HepG2 (cell line): Measurements from ENCODE around the gene MZF1. TPM values are rescaled to one million over a fixed set of nuclear protein-coding genes. Genes with fewer than 3 reads are reported as not detected.

Experiments
- BORCS8-MEF2B ChIP-seq: sonication (generic); formaldehyde crosslinking; IDR thresholded peaks from 2 replicates; pipeline ENCODE4 v1.8.0; 2022; ENCODE audit warnings: mild to moderate bottlenecking, missing genetic modification reagents
- HMG20A ChIP-seq: IDR thresholded peaks from 2 replicates; pipeline ENCODE4 v1.6.1; 2016; ENCODE audit warnings: borderline replicate concordance
- HMGA1 ChIP-seq: sonication (generic); formaldehyde crosslinking; conservative IDR thresholded peaks from 2 replicates; pipeline ENCODE4 v1.4.0; 2020; ENCODE audit warnings: missing genetic modification reagents
- HOXA5 ChIP-seq: sonication (generic); formaldehyde crosslinking; IDR thresholded peaks from 2 replicates; pipeline ENCODE4 v1.4.0; 2020; ENCODE audit warnings: missing genetic modification reagents
- IRF2 ChIP-seq: IDR thresholded peaks from 2 replicates; pipeline ENCODE4 v1.6.1; 2018; ENCODE audit warnings: missing genetic modification reagents, missing compliant biosample characterization
- KDM1A ChIP-seq: IDR thresholded peaks from 2 replicates; pipeline ENCODE4 v1.6.1; 2016; ENCODE audit warnings: missing compliant biosample characterization
- KDM5A ChIP-seq: fragments of 200-600 bp; sonication (generic); IDR thresholded peaks from 2 replicates; pipeline ENCODE4 v1.7.0; 2018; ENCODE audit warnings: antibody characterized with exemption, mild to moderate bottlenecking, low read length, borderline replicate concordance
- MAF1 ChIP-seq: sonication (generic); formaldehyde crosslinking; IDR thresholded peaks from 2 replicates; pipeline ENCODE4 v1.5.0; 2020; ENCODE audit warnings: missing genetic modification reagents, borderline replicate concordance
- MYNN ChIP-seq: sonication (generic); formaldehyde crosslinking; IDR thresholded peaks from 2 replicates; pipeline ENCODE4 v1.4.0; 2020; ENCODE audit warnings: mild to moderate bottlenecking, low read depth, missing genetic modification reagents
- NFATC3 ChIP-seq: sonication (generic); formaldehyde crosslinking; IDR thresholded peaks from 2 replicates; pipeline ENCODE4 v1.5.1; 2020; ENCODE audit warnings: mild to moderate bottlenecking, missing genetic modification reagents
- PHF5A ChIP-seq: IDR thresholded peaks from one replicate; pipeline ENCODE4 v1.6.1; 2018; ENCODE audit warnings: low read depth, missing genetic modification reagents; ENCODE audit not compliant: unreplicated experiment
- SMAD1 ChIP-seq: sonication (generic); formaldehyde crosslinking; IDR thresholded peaks from 2 replicates; pipeline ENCODE4 v1.4.0; 2020; ENCODE audit warnings: missing genetic modification reagents, low read depth, mild to moderate bottlenecking, borderline replicate concordance
- XBP1 ChIP-seq: sonication (generic); formaldehyde crosslinking; IDR thresholded peaks from 2 replicates; pipeline ENCODE4 v1.5.0; 2020; ENCODE audit warnings: missing genetic modification reagents
- YY1 ChIP-seq: IDR thresholded peaks from 2 replicates; pipeline ENCODE4 v1.6.1; 2011; ENCODE audit warnings: low read length, low read depth, moderate library complexity, mild to moderate bottlenecking; ENCODE audit not compliant: insufficient read depth, insufficient replicate concordance
- ZFP36L1 ChIP-seq: sonication (generic); formaldehyde crosslinking; IDR thresholded peaks from 2 replicates; pipeline ENCODE4 v1.8.0; 2022; ENCODE audit warnings: mild to moderate bottlenecking, missing genetic modification reagents, moderate library complexity
- ZNF160 ChIP-seq: sonication (generic); formaldehyde crosslinking; IDR thresholded peaks from 2 replicates; pipeline ENCODE4 v1.8.0; 2022; ENCODE audit warnings: mild to moderate bottlenecking, inconsistent platforms, missing genetic modification reagents
- ZNF253 ChIP-seq: sonication (generic); formaldehyde crosslinking; IDR thresholded peaks from 2 replicates; pipeline ENCODE4 v1.8.0; 2022; ENCODE audit warnings: mild to moderate bottlenecking, missing genetic modification reagents, borderline replicate concordance
- ZNF292 ChIP-seq: sonication (generic); formaldehyde crosslinking; IDR thresholded peaks from 2 replicates; pipeline ENCODE4 v1.8.1; 2022; ENCODE audit warnings: mild to moderate bottlenecking, low read depth, missing genetic modification reagents, borderline replicate concordance
- ZNF709 ChIP-seq: sonication (generic); formaldehyde crosslinking; IDR thresholded peaks from 2 replicates; pipeline ENCODE4 v1.5.0; 2020; ENCODE audit warnings: mild to moderate bottlenecking, missing genetic modification reagents
- polyA plus RNA-seq, 8 experiments: library from polyadenylated mRNA; depleted of rRNA in 3 of 8; stranded (reverse) in 7 of 8; unstranded in 1 of 8; fragments of >200 nt; fragmentation: Illumina TruSeq in 4 of 8; extraction: Trizol in 4 of 8; gene quantifications; 2 replicates each; pipeline versions ENCODE4 v1.2.1 to v1.2.3, GENCODE V29; 2011 to 2016; ENCODE audit warnings: low read depth in 4 of 8, missing spikeins in 1 of 8, mixed read lengths in 1 of 8; ENCODE audit not compliant: insufficient read depth in 1 of 8
- total RNA-seq, 5 experiments: library from RNA; depleted of rRNA; stranded (reverse); fragments of >200 nt; fragmentation: Illumina TruSeq; extraction: Trizol; gene quantifications; 2 replicates each; pipeline ENCODE4 v1.2.3, GENCODE V29; 2016; ENCODE audit warnings: low read depth in 1 of 5
- TF ChIP-seq, protein P1 (sequence below): sonication (generic); formaldehyde crosslinking; IDR thresholded peaks from 2 replicates; pipeline ENCODE4 v1.4.0; 2020; ENCODE audit warnings: missing genetic modification reagents
- TF ChIP-seq, protein P2 (sequence below): sonication (generic); formaldehyde crosslinking; IDR thresholded peaks from 2 replicates; pipeline ENCODE4 v1.4.0; 2020; ENCODE audit warnings: missing genetic modification reagents

Gene MZF1
- total and polyA plus RNA-seq, 2 of the 13 experiments (the other 11 are each of a cell fraction or from before 2014, with no cell fraction given) = 3.1 to 8.1 TPM

DNA sequence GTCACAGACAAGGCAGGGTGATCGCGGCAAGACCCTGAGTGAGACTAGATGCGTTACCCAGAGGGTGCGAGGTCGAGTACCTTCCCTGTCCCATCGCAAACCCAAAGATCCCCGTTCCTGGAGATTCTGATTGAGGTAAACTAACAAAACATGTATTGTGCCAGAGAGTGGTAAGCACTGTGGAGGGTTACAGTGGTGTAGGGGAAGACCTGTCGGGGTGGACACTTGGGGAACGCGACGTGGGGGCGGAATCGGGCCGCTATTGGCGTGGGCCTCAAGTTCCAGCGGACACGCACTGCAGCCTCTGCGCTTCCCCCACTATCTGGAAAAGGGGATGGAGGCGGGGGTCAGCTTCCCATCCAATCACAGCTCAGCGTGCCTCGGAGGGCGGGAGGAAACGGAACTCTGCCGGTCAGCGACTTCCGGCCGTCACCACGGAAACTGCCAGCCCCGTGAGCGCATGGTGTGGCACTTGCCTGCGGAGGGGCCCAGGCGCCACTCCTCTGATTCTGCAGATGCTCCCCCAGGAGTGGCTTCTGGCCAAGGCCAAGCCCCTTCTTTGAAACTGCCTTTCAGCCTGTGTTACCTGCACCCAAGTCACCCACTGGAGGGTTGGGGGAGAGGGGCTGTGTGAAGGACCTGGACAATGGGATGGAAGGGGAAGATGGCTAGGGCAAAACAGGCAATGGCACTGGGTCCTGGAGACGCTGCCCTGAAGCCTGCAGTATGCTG lies 13.7 kb downstream of the MZF1 start (continued):
- TF ChIP-seq ZNF160 (CRISPR knock-in tag) (no peak), YY1 (peak; percentile 75), KDM5A (peak; percentile 83), ZNF709 (CRISPR knock-in tag) (no peak), SMAD1 (peak; percentile 63; the same call in 1 of the 2 replicates), KDM1A (0 out of 2 replicates have a peak, but pooled peaks have one; percentile 7), PHF5A (CRISPR knock-in tag) (peak; percentile 35), HOXA5 (no peak), NFATC3 (0 out of 2 replicates have a peak, but pooled peaks have one; percentile 1), HMGA1 (CRISPR knock-in tag) (no peak), ZNF292 (no peak), ZNF253 (no peak), IRF2 (peak; percentile 53; the same call in 1 of the 2 replicates), BORCS8-MEF2B (CRISPR knock-in tag) (peak; percentile 75; the same call in 1 of the 2 replicates), MAF1 (no peak), XBP1 (CRISPR knock-in tag) (no peak), HMG20A (CRISPR knock-in tag) (no peak), ZFP36L1 (no peak), MYNN (CRISPR knock-in tag) (0 out of 2 replicates have a peak, but pooled peaks have one; percentile 60)
- TF ChIP-seq, protein P1, sequence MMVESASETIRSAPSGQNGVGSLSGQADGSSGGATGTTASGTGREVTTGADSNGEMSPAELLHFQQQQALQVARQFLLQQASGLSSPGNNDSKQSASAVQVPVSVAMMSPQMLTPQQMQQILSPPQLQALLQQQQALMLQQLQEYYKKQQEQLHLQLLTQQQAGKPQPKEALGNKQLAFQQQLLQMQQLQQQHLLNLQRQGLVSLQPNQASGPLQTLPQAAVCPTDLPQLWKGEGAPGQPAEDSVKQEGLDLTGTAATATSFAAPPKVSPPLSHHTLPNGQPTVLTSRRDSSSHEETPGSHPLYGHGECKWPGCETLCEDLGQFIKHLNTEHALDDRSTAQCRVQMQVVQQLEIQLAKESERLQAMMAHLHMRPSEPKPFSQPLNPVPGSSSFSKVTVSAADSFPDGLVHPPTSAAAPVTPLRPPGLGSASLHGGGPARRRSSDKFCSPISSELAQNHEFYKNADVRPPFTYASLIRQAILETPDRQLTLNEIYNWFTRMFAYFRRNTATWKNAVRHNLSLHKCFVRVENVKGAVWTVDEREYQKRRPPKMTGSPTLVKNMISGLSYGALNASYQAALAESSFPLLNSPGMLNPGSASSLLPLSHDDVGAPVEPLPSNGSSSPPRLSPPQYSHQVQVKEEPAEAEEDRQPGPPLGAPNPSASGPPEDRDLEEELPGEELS (CRISPR knock-in tag) = no peak
- TF ChIP-seq, protein P2, sequence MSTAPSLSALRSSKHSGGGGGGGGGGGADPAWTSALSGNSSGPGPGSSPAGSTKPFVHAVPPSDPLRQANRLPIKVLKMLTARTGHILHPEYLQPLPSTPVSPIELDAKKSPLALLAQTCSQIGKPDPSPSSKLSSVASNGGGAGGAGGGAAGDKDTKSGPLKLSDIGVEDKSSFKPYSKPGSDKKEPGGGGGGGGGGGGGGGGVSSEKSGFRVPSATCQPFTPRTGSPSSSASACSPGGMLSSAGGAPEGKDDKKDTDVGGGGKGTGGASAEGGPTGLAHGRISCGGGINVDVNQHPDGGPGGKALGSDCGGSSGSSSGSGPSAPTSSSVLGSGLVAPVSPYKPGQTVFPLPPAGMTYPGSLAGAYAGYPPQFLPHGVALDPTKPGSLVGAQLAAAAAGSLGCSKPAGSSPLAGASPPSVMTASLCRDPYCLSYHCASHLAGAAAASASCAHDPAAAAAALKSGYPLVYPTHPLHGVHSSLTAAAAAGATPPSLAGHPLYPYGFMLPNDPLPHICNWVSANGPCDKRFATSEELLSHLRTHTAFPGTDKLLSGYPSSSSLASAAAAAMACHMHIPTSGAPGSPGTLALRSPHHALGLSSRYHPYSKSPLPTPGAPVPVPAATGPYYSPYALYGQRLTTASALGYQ (CRISPR knock-in tag) = no peak
